CD4-positive, alpha-beta T cell treated with Interleukin-2 at 100 ng/mL for 4 hours (primary cell): ENCODE data around the gene NR0B2.
A peak's percentile ranks its signal among the peaks of the same experiment; 100 is the strongest.

Experiments used
- DNase-seq: peaks from one replicate; pipeline ENCODE4 v3.0.0-alpha.2; 2020; ENCODE audit warnings: low spot score

Gene NR0B2

DNA sequence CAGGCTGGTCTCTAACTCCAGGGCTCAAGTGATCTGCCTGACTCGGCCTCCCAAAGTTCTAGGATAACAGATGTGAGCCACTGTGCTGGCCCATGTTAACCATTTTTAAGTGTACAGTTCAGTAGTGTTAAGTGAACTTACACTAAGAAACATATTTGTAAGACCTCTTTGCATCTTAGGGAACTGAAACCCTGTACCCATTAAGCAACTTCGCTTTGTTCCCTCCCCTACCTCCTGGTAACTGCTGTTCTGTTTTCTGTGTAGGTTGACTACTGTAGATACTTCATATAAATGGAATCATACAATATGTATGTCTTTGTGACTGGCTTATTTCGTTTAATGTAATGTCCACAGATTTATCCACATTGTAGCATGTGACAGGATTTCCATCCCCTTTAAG, 18.8 kb upstream of the NR0B2 start:
- no peak for DNase-seq

GRCh38 chr1:26923711-26924110, 9.9 kb upstream of the NR0B2 start:
- DNase-seq: no peak

DNA sequence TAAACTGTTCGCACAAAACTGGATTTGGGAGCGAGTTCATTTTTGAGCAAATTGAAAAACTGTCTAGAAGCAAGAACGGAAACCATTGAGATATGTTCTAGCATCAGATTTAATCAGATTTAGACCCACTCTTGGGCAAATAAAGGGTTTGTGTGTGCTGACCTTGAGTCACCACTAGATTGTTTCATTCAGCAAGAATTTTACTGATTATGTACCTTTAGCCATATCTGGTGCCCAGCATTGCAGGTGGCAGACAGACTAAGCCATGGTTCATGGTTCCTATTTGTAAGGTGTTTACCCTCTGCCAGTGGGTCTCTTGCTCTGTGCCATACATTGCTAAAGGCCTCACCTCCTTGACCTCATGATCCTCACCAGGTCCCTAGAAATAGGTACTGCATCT, 9.1 kb upstream of the NR0B2 start:
- no peak for DNase-seq

GRCh38 chr1:26922431-26922729, 8.6 kb upstream of the NR0B2 start:
- DNase-seq: no peak

DNA sequence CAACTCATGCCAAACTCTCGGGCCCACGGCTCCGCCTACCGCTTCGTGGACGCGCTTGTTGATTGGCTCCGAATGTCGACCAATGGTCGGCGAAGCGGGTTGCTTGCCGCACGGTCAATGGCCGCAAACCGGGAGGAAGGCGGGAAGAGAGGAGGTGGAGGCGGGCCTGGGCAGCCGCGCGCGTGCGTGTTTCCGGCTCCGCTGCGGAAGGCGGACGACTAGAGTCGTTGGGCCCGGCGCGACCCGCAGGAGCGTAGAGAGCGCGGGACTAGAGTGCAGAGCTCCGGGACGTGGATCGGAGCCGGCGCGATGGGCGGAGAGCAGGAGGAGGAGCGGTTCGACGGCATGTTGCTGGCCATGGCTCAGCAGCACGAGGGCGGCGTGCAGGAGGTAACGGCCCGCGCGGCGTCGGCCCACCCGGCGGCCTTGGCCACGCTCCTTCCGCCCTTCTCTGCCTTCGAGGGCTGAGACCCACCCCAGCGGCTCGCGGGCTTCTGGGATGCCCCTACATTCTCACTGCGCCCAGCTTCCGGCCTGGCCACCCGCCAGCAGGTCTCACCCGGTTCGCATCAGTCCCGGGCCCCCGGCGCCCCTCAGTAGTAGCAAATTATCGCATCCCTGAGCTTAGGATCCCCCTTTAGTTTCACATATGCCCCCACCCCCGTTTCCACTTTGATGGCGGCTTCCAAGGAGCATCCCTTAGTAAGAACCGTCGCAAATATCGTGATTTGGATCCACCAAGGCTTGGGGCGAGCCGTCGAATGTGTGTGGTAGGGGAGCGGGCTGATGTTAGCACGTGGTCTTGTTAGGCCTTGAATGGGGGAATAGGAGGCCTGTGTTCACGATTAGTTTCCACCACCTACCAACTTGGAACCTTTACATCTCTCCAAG, 8.0 kb upstream of the NR0B2 start, which contains the start of gene NUDC:
Gene NUDC, plus strand, starts transcription at position 204 of the 891 bp plus-strand sequence. Its CDS starts 106 bp downstream, at position 310.
- peak; percentile 96 for DNase-seq

GRCh38 chr1:26921126-26921539, 7.4 kb upstream of the NR0B2 start:
- no peak for DNase-seq

DNA sequence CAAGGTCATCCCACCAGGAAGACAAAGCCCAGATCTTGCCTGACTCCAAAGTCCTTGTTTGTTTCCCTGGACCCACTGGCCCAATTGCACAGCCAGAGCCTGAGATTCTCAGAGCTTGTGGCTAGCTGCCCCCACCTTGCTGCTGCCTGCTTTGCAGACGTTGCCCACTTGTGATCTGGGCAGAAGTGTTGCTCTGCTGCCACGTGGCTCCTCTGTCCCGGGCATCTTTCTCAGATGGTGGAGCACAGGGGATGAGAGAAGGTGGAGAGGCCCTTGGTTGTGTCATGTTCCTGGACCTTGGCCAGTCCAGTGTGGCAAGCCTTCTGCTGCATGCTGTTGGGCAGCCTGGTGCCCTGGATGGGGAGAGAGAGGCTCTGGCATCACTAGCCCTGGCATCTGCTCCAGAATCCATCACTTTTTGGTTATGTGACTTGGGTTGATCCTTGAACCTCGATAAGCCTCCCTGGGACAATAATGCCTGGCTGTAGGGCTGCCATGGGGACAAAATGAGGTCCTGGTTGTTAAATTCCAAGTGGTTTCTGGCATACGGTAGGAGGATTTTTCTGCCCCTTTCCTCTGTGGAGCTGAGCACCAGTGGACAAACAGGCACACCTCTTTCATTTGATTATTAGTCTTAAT, 1.5 kb upstream of the NR0B2 start:
- no peak for DNase-seq

GRCh38 chr1:26913389-26913753, 404 bp downstream of the NR0B2 start:
- no peak for DNase-seq

- no peak for DNase-seq
Measured at GRCh38 chr1:26912147-26912490, 1.7 kb downstream of the NR0B2 start.

DNA sequence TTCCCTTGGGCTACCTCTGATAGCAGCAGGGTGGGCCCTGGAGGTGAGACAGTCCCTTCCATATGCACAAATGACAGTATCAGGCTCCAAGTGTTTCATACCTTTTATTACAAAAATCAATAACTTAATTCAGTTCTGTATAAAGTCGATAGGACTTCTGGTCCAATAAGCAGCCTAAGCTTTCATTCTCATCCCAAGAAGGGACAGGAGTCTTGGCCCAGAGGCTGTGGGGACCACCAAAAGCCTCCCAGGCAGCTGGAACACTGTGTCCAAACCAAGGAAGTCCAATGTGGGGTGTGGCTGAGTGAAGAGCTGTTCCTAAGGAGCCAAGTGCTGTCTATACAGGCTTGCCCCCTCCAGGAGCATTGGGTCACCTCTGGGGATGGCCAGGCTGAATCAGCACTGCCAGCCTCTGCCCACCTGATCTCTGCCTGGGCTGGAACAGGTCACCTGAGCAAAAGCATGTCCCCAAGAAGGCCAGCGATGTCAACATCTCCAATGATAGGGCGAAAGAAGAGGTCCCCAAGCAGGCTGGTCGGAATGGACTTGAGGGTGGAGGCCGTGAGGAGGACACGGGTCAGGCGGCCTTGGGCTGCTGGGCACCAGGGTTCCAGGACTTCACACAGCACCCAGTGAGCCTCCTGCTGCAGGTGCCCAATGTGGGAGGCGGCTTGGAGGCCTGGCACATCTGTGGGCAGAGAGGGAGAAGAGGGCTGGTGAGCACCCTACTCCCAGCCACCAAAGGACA, 2.2 kb downstream of the NR0B2 start:
- DNase-seq: no peak

DNA sequence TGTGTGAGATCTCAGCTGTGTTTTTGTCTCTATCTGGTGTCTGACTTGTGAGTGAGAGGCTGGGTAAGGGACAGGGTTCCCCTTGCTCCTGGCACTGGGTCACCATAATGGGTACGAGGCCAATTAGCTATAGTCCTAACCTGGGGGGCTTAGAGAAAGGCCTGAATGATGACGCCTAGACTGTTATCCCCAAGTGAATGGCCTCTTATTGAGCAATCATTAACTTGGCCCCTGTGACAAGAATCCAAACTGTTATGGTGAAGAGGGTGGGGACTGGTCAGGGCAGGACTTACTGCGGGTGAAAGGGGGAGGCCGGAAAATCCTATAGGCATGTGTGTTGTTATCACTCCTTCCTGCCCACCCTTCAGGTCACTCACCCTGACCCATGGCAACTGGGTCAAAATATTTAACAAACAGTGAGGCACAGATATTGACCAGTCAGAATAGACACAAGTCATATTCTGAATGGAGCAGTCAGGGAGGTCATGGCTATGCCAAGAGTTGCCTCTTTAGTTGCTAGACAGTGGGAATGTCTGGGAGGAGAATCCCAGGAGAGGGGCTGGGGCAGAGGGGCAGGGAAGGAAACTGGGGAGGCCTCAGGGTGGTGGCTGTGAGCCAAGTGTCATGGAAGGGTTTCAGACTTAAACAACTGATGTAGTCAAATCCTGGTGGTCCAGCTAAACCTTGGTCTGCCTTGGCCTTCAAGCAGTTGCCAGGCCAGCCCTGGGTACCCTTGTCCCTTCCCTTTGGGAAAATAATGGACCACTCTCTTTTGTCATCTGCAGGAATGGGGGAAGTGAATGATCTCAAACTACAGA, 3.2 kb downstream of the NR0B2 start:
- DNase-seq: no peak

DNA sequence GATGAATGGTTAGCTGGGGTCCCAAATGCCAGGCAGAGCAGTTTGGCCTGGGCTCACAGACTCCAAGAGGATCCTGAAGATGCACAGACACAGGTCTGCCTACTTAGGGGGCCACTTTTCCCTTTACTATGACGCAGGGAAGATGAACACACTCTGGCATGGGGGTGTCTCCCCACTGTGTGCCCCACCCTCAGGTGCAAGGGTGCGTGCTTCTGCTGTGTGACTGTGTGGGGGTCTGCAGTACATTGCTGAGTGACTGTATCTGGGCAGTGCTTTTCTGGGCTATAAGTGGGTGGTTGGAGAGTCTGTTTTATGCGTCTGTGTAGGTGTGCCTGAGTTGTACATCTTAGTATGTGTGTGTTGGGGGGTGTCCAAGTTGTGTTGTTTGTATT, 3.8 kb downstream of the NR0B2 start:
- no peak for DNase-seq

GRCh38 chr1:26907071-26907917, 6.5 kb downstream of the NR0B2 start:
- DNase-seq: no peak

DNA sequence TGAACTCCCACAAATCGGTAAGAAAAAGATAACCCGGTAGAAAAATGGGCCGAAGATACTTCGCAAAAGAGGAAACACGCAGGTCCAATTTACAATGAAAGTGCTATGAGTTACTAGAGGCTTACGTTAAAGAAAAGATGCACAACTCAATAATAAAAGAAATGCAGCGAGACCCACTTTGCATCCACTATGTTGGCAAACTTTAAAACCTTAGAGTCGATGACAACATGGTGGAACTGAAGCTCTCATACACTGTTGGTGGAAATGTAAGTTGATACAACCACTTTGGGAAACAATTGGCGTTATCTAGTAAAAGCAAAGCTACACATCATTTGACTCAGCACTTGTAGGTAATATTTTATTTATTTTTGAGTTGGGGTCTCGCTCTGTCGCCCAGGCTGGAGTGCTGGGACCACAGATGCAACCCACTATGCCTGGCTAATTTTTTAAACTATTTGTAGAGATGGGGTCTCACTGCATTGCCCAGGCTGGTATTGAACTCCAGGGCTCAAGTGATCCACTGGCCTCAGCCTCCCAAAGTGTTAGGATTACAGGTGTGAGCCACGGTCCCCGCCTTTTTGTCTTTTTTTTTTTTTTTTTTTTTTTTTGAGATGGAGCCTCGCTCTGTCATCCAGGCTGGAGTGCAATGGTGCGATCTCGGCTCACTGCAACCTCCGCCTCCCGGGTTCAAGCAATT, 12.8 kb downstream of the NR0B2 start:
- DNase-seq: no peak

DNA sequence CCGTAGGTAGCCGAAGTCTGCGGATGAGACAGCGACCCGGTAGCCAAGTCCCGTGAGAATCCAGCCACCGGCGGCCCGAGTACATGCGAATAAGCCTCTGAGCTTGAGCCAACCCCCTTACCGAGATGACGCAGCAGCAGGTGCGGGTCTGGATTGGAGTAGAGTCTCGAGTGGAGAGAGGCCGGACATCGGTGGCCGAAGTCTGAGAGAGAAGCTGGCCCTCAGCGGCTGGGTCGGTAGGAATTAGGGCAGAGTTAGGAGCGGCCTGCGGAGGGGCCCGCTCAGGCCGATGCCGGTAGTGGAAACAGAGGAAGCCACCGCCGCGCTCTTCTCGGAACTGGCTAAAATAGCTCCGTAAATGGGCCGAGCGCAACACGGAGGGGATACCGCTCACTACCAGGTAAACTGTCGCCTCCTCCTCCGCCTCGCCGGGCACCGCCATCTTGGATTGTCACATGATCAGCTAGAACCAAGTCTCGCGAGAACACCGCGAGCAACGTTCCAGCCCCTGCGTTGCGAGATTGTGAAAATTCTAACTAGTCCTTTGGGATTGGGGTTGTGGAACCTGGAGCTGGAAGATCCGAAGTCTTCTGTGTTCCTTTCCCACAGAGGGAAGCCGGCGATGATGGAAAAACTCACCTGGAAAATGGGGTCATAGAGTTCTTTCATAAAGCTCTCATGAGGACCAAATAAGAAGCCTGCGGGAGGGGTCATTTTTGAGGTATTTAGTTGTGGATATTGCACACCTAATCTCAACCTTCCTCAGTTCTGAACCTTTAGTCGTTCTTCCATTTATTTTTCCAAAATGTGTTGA, 13.6 kb downstream of the NR0B2 start, which contains the start of gene GPATCH3:
Gene GPATCH3, minus strand, starts transcription at position 467 of the 814 bp plus-strand sequence. Its CDS starts 25 bp downstream, at position 442.
- DNase-seq: peak; percentile 91

DNA sequence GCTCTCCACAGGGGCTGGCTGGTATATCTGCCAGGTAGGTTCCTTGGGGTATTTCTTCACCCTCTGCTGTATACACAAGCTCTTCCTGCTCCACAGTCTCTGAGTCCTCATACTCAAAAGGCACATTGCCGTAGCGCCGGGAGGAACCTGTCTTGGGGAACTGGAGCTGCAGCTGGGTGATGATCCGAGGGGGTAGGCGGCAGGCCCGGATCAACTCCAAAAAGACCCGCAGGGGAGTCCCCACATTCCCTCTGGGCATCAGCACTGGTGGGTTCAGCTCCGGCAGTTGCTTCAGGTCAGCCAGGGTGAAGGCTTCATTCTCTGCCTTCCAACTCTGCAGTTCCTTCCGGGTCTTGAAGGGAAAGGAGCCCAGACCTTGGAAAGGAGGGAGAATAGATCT, 16.4 kb downstream of the NR0B2 start:
- DNase-seq: no peak

GRCh38 chr1:26894263-26894662, 19.5 kb downstream of the NR0B2 start:
- no peak for DNase-seq

- no peak for DNase-seq
Measured at GRCh38 chr1:26890467-26890796, 23.3 kb downstream of the NR0B2 start.

DNA sequence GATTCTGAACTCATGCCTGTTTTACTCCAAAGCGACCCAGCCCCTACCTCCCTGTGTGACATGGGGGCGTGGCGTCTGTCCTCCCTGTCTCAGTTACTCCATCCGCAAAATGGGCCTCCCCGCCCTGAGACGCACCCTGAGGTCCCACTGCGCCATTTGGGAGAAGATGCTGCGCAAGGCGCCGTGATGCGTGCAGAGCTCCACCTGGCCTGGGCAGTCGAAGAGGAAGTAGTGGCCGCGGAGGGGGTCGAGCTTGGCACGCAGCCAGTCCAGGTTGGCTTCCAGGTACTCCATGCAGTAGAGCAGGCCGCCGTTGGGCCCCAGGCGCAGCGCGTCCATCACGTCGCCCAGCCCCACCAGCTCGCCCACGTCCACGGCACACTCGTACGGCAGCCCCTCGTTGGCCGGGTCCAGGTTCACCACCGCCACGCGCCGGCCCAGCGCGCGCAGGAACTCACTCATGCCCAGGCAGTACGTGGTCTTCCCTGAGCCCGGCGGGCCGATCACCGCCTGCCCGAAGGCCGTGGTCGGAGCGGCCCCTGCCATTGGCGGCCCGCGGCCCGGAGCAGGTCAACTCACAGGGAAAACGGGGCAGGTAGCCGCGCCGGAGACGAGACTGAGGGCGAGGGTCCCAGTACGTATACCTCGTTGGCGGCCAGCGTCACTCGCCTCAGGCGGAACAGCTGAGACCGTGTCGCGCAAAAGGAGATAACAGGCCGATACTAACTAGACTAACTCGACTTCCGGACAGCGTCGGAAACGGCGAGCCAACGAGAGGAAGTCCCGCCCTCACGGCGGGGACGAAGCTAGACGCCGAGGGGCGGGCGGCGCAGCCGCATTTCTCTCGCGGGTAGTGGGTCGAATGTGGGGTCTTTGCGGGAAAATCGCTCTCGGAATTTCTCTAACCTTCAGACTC, 24.0 kb downstream of the NR0B2 start, which contains the start of gene GPN2:
Gene GPN2, minus strand, starts transcription at position 733 of the 916 bp plus-strand sequence. Its CDS starts 187 bp downstream, at position 546.
- DNase-seq: peak; percentile 78
